K562 (cell line): ENCODE measurements around the gene EFNA1. TPM values are rescaled to one million over a fixed set of nuclear protein-coding genes. Genes with fewer than 3 reads are reported as not detected.
A peak's percentile ranks its signal among the peaks of the same experiment; 100 is the strongest.

ENCODE experiments used
- ELF1 ChIP-seq: fragments of 200-800 bp; sonication (Bioruptor generic); IDR thresholded peaks from 2 replicates; pipeline ENCODE4 v1.6.1; 2016; ENCODE audit warnings: missing genetic modification characterization, missing compliant biosample characterization
- EP300 ChIP-seq: IDR thresholded peaks from 2 replicates; pipeline ENCODE4 v1.6.1; 2012; ENCODE audit warnings: low read length, improper control_type of control experiment
- FOS ChIP-seq: IDR thresholded peaks from 3 replicates; pipeline ENCODE4 v1.6.1; 2011; ENCODE audit not compliant: insufficient read length; ENCODE audit errors: extremely low read depth
- GATAD2A ChIP-seq: fragments of 450-650 bp; IDR thresholded peaks from 2 replicates; pipeline ENCODE4 v1.6.1; 2017
- OTX1 ChIP-seq: fragments of 450-650 bp; formaldehyde crosslinking; IDR thresholded peaks from 2 replicates; pipeline ENCODE4 v1.4.0; 2022; ENCODE audit warnings: mild to moderate bottlenecking
- POLR2A ChIP-seq: fragments of 450-650 bp; conservative IDR thresholded peaks from 2 replicates; pipeline ENCODE4 v1.6.1; 2016
- POLR2H ChIP-seq: IDR thresholded peaks from 2 replicates; pipeline ENCODE4 v1.6.1; 2016; ENCODE audit warnings: missing genetic modification characterization, low read depth, mild to moderate bottlenecking, control low read depth, missing compliant biosample characterization, moderate library complexity
- STAG1 ChIP-seq: sonication (generic); formaldehyde crosslinking; IDR thresholded peaks from 2 replicates; pipeline ENCODE4 v1.5.0; 2020; ENCODE audit warnings: missing genetic modification reagents, borderline replicate concordance
- TOE1 ChIP-seq, 2 experiments: fragments of 450-650 bp in 1 of 2; sonication (generic) in 1 of 2; formaldehyde crosslinking in 1 of 2; IDR thresholded peaks; 2 replicates each; pipeline versions ENCODE4 v1.7.1 to v1.8.0; 2016 to 2022; ENCODE audit warnings: borderline replicate concordance in 2 of 2, mild to moderate bottlenecking in 2 of 2, antibody characterized with exemption in 1 of 2, inconsistent platforms in 1 of 2, low read depth in 1 of 2, missing genetic modification reagents in 1 of 2, moderate library complexity in 1 of 2
- ZNF57 ChIP-seq: fragments of 450-650 bp; formaldehyde crosslinking; IDR thresholded peaks from 2 replicates; pipeline ENCODE4 v1.4.0; 2020; ENCODE audit warnings: mild to moderate bottlenecking, moderate library complexity
- polyA plus RNA-seq, 8 experiments: library from polyadenylated mRNA; depleted of rRNA in 4 of 8; stranded (reverse) in 5 of 8; unstranded in 3 of 8; fragments of >200 nt; fragmentation: Nextera tagmentation in 2 of 8; fragmentation: Illumina TruSeq in 1 of 8; extraction: Ambion mirVana in 2 of 8; extraction: Trizol in 1 of 8; gene quantifications; 2 replicates each; pipeline versions ENCODE4 v1.2.1 to v1.2.3, GENCODE V29; 2011 to 2014; ENCODE audit warnings: inconsistent platforms in 1 of 8, missing spikeins in 1 of 8
- total RNA-seq, 7 experiments: library from RNA; depleted of rRNA in 6 of 7; stranded (reverse); fragments of >200 nt in 6 of 7; fragmentation: Illumina TruSeq in 2 of 7; extraction: Trizol in 2 of 7; gene quantifications; 2 replicates each; pipeline versions ENCODE4 v1.2.1 to v1.2.3, GENCODE V29; 2011 to 2021; ENCODE audit warnings: low replicate concordance in 1 of 7
- TF ChIP-seq, protein P1 (sequence below): fragments of 450-650 bp; IDR thresholded peaks from 2 replicates; pipeline ENCODE4 v1.6.1; 2017; ENCODE audit warnings: antibody characterized with exemption, mild to moderate bottlenecking
- TF ChIP-seq, protein P2 (sequence below): fragments of 450-650 bp; IDR thresholded peaks from 2 replicates; pipeline ENCODE4 v1.6.1; 2016; ENCODE audit warnings: mild to moderate bottlenecking, moderate library complexity

The EFNA1 gene
- total and polyA plus RNA-seq, 9 of the 15 experiments (the other 6 are each of a cell fraction or from before 2014, with no cell fraction given): 2.1 to 9.3 (median 3.0) TPM

DNA sequence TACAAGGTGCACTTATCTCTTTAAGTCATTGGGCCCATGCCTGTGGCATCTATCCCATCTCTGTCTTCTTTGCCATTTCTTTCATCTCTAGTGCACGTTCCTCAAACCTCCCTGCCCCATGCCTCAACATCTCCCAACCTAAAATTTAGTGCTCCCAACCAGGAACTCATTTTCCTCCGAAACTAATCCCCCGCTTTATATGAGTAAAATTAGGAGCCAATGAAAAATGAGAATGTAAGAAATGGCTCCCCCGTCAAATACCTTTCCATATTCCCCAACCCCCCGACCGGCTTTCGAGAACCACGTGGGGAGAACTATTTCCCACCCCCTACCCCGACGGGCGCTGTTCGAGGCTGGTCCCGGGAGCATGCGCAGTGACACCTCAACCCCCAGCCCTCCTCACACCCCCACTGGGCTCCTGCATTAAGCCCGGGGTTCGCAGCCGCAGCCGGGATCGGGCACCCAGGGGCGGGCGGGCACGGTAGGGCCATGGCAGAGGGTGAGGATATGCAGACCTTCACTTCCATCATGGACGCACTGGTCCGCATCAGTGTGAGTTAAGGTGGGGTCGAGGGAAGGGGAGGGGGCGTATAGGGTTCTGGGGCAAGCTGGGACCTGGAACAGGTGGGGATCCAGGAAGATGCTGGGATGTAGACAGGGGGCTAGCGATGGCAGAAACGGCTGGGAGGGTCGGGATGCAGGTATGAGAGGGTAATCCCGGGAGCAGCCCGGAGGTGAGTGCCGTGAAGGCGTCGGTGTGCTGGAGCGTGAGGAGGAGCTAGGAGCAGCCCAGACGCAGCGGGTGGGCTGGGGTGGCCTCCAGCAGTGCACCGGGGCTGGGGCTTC is 46.0 kb downstream of the EFNA1 start, which contains the start of gene TRIM46 (continued):
- TF ChIP-seq TOE1 (IDR thresholded peaks at IDR 0.05; ENCODE audit: borderline replicate concordance) (no peak), TOE1 (CRISPR knock-in tag; IDR thresholded peaks at IDR 0.05; ENCODE audit: borderline replicate concordance, low read depth) (no peak), GATAD2A (0 out of 2 replicates have a peak, but pooled peaks have one; percentile 21), FOS (no peak), POLR2H (tag) (no peak), EP300 (no peak), ELF1 (tag) (0 out of 2 replicates have a peak, but pooled peaks have one; percentile 4), POLR2A (no peak), OTX1 (CRISPR knock-in tag) (no peak), ZNF57 (no peak), STAG1 (CRISPR knock-in tag) (0 out of 2 replicates have a peak, but pooled peaks have one; percentile 5)
- TF ChIP-seq, protein P1, sequence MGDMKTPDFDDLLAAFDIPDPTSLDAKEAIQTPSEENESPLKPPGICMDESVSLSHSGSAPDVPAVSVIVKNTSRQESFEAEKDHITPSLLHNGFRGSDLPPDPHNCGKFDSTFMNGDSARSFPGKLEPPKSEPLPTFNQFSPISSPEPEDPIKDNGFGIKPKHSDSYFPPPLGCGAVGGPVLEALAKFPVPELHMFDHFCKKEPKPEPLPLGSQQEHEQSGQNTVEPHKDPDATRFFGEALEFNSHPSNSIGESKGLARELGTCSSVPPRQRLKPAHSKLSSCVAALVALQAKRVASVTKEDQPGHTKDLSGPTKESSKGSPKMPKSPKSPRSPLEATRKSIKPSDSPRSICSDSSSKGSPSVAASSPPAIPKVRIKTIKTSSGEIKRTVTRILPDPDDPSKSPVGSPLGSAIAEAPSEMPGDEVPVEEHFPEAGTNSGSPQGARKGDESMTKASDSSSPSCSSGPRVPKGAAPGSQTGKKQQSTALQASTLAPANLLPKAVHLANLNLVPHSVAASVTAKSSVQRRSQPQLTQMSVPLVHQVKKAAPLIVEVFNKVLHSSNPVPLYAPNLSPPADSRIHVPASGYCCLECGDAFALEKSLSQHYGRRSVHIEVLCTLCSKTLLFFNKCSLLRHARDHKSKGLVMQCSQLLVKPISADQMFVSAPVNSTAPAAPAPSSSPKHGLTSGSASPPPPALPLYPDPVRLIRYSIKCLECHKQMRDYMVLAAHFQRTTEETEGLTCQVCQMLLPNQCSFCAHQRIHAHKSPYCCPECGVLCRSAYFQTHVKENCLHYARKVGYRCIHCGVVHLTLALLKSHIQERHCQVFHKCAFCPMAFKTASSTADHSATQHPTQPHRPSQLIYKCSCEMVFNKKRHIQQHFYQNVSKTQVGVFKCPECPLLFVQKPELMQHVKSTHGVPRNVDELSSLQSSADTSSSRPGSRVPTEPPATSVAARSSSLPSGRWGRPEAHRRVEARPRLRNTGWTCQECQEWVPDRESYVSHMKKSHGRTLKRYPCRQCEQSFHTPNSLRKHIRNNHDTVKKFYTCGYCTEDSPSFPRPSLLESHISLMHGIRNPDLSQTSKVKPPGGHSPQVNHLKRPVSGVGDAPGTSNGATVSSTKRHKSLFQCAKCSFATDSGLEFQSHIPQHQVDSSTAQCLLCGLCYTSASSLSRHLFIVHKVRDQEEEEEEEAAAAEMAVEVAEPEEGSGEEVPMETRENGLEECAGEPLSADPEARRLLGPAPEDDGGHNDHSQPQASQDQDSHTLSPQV: 0 out of 2 replicates have a peak, but pooled peaks have one; percentile 47
- TF ChIP-seq, protein P2, sequence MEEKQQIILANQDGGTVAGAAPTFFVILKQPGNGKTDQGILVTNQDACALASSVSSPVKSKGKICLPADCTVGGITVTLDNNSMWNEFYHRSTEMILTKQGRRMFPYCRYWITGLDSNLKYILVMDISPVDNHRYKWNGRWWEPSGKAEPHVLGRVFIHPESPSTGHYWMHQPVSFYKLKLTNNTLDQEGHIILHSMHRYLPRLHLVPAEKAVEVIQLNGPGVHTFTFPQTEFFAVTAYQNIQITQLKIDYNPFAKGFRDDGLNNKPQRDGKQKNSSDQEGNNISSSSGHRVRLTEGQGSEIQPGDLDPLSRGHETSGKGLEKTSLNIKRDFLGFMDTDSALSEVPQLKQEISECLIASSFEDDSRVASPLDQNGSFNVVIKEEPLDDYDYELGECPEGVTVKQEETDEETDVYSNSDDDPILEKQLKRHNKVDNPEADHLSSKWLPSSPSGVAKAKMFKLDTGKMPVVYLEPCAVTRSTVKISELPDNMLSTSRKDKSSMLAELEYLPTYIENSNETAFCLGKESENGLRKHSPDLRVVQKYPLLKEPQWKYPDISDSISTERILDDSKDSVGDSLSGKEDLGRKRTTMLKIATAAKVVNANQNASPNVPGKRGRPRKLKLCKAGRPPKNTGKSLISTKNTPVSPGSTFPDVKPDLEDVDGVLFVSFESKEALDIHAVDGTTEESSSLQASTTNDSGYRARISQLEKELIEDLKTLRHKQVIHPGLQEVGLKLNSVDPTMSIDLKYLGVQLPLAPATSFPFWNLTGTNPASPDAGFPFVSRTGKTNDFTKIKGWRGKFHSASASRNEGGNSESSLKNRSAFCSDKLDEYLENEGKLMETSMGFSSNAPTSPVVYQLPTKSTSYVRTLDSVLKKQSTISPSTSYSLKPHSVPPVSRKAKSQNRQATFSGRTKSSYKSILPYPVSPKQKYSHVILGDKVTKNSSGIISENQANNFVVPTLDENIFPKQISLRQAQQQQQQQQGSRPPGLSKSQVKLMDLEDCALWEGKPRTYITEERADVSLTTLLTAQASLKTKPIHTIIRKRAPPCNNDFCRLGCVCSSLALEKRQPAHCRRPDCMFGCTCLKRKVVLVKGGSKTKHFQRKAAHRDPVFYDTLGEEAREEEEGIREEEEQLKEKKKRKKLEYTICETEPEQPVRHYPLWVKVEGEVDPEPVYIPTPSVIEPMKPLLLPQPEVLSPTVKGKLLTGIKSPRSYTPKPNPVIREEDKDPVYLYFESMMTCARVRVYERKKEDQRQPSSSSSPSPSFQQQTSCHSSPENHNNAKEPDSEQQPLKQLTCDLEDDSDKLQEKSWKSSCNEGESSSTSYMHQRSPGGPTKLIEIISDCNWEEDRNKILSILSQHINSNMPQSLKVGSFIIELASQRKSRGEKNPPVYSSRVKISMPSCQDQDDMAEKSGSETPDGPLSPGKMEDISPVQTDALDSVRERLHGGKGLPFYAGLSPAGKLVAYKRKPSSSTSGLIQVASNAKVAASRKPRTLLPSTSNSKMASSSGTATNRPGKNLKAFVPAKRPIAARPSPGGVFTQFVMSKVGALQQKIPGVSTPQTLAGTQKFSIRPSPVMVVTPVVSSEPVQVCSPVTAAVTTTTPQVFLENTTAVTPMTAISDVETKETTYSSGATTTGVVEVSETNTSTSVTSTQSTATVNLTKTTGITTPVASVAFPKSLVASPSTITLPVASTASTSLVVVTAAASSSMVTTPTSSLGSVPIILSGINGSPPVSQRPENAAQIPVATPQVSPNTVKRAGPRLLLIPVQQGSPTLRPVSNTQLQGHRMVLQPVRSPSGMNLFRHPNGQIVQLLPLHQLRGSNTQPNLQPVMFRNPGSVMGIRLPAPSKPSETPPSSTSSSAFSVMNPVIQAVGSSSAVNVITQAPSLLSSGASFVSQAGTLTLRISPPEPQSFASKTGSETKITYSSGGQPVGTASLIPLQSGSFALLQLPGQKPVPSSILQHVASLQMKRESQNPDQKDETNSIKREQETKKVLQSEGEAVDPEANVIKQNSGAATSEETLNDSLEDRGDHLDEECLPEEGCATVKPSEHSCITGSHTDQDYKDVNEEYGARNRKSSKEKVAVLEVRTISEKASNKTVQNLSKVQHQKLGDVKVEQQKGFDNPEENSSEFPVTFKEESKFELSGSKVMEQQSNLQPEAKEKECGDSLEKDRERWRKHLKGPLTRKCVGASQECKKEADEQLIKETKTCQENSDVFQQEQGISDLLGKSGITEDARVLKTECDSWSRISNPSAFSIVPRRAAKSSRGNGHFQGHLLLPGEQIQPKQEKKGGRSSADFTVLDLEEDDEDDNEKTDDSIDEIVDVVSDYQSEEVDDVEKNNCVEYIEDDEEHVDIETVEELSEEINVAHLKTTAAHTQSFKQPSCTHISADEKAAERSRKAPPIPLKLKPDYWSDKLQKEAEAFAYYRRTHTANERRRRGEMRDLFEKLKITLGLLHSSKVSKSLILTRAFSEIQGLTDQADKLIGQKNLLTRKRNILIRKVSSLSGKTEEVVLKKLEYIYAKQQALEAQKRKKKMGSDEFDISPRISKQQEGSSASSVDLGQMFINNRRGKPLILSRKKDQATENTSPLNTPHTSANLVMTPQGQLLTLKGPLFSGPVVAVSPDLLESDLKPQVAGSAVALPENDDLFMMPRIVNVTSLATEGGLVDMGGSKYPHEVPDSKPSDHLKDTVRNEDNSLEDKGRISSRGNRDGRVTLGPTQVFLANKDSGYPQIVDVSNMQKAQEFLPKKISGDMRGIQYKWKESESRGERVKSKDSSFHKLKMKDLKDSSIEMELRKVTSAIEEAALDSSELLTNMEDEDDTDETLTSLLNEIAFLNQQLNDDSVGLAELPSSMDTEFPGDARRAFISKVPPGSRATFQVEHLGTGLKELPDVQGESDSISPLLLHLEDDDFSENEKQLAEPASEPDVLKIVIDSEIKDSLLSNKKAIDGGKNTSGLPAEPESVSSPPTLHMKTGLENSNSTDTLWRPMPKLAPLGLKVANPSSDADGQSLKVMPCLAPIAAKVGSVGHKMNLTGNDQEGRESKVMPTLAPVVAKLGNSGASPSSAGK: peak; percentile 44
